Skin of body (tissue), 2 donors: Measurements from ENCODE around the gene NME4. TPM values are rescaled to one million over a fixed set of nuclear protein-coding genes. Genes with fewer than 3 reads are reported as not detected.
A peak's percentile ranks its signal among the peaks of the same experiment; 100 is the strongest.
"Not testable (repeated sequence)": the region's sequence is repeated elsewhere in the genome, so short reads cannot be mapped to it uniquely, and the experiment has no call there.

Experiments used
- DNase-seq: peaks from one replicate; lab custom pipeline; 2025; lab: John Stamatoyannopoulos, UW
- total RNA-seq: library from RNA; depleted of rRNA; stranded (reverse); fragments of >200 nt; gene quantifications from one replicate; pipeline ENCODE4 v1.2.3, GENCODE V29; 2014

NME4 gene
- total RNA-seq, 1 donor from 2014 or later: 26.4 TPM

GRCh38 chr16:397736-398332 is 835 bp downstream of the NME4 start:
- peak; percentile 26 for DNase-seq

- no peak for DNase-seq
Measured at GRCh38 chr16:398561-399339, 1.8 kb downstream of the NME4 start.

GRCh38 chr16:399340-400019 is 2.5 kb downstream of the NME4 start:
- DNase-seq: no peak

GRCh38 chr16:400061-400591 is 3.1 kb downstream of the NME4 start:
- no peak for DNase-seq

DNA sequence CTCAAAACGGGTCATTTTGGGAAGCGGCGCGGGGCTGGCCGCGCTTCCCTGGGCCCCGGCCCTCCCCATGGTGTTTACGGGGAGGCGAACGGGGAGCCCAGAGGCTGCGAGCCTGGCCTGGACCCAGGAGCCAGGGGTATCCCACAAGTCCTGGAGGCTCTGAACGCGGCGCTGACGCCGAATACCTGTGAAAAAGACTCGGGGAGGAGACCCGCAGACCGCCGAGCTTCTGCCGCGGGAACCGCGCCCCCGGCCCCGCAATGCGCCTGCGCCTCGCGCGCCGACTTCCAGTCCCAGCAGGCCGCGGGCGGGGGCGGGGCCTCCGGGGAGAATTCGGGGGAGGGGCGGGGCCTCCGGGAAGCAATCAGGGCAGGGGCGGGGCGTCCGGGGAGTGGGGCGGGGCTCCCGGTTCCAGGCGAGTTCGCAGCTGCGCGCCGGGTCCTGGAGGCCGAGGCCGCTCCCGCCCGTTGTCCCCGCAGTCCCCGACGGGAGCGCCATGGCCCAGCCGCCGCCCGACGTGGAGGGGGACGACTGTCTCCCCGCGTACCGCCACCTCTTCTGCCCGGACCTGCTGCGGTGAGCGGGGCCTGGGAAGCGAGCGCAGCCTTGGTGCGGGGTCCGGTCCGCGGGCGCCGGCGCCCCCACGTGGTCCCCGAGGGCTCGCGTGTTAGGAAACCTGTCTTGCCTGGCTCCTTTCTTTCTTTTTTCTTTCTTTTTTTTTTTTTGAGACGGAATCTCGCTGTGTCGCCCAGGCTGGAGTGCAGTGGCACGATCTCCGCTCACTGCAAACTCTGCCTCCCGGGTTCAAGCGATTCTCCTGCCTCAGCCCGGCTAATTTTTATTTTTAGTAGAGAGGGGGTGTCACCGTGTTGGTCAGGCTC is 4.7 kb downstream of the NME4 start, which contains the start of gene DECR2:
TSS of gene DECR2 (plus strand) at position 418 of the 881 bp plus-strand sequence. CDS start at position 497, 79 bp downstream.
- peak; percentile 90 for DNase-seq

GRCh38 chr16:404971-405486 is 8.0 kb downstream of the NME4 start:
- DNase-seq: no peak

- DNase-seq: no peak
Measured at GRCh38 chr16:405548-406506, 8.8 kb downstream of the NME4 start.

DNA sequence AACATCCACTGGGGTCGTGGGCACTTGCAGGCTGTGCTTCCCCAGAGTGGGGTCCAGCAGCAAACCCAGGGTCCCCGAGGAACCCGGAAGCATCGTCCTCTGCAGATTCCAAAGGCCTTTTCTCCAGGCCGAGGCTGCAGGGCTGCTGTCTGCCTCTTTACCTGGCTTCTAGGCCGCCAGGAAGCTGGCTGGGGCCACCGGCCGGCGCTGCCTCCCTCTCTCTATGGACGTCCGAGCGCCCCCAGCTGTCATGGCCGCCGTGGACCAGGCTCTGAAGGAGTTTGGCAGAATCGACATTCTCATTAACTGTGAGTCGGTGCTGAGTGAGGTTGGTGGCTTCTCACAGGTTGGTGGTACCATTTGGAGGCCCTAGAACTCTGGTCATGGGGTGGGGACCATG is 10.3 kb downstream of the NME4 start:
- DNase-seq: no peak

GRCh38 chr16:410516-411178 is 13.6 kb downstream of the NME4 start:
- no peak for DNase-seq

DNA sequence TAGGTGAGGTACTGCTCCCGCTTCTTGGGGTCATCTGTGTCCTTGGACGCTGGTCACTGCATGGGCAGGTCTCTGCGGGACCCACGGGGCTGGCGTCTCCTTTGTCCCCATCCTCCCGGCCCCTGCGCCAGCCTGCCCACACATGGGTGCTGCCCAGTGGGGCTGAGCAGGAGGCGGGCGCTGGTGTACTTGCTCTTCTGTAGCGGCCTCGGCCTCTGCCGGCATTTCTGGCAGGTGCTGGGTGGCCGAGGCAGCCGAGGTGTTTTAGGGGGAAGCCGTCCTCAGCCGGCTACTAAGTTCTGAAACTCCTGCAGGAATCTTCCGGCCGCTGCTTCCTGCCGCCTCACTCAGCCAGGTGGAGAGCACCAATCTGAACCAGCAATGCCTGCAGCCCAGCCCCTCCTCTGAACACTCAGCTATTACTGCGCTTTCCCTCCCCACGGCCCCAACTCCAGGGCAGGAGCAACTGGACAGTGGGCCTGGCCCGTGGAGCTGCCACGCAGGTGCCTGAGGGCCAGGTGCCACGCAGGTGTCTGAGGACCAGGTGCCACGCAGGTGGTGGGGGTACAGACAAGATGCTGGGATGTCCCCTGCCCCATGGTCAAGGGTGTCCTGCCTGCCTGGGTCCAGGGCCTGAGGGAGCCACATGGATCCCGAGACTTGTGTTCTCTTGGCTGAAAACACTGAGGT is 14.7 kb downstream of the NME4 start:
- no peak for DNase-seq

DNA sequence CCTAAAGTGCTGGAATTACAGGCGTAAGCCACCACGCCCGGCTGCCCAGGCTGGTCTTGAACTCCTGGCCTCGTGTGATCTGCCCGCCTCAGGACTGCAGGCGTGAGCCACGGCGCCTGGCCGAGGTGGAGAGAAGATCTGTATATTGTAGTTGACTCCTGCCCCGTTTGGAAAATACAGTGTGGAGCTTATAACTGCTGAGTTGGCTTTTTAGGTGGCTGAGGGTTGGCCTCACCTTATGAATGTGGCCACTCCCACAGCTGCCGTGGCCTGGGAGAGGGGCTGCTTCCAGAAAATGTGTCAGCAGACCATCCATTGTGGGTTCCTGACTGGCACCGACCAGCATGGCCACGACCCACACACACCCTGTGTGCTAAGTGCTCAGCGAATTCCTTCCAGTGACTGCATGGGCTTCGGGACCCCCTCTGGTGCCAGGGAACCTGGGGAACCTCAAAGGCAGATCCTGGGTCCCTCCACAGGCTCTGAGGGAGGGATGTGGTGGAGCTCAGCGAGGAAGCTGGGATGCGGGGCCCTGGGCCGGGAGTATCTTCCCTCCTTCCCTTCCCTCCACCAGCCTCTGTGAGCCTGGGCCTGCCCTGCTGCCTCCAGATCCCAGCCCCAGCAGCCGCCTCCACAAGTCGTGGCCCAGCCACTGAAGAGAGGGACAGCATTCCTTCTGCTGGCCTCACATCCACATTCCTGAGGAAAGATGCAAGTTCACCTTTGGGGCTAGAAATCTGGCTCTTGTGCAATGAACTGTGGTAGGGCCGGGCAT is 17.6 kb downstream of the NME4 start:
- no peak for DNase-seq

GRCh38 chr16:415170-415498 is 18.1 kb downstream of the NME4 start:
- not testable (repeated sequence) for DNase-seq

- DNase-seq: not testable (repeated sequence)
Measured at GRCh38 chr16:422179-422578, 25.2 kb downstream of the NME4 start.

GRCh38 chr16:424033-424622 is 27.1 kb downstream of the NME4 start:
- DNase-seq: no peak

GRCh38 chr16:424623-425081 is 27.7 kb downstream of the NME4 start:
- no peak for DNase-seq

- peak; percentile 41 for DNase-seq
Measured at GRCh38 chr16:425082-425718, 28.2 kb downstream of the NME4 start, which contains the start of gene RAB11FIP3. TSS of gene RAB11FIP3 (plus strand) at chr16:425649. CDS start at chr16:426007, 358 bp downstream.

GRCh38 chr16:425740-426114 is 28.7 kb downstream of the NME4 start:
- DNase-seq: no peak
